ENCODE measurements around the gene KAT7.

KAT7 gene

GRCh38 chr17:49843774-49844350 lies 55.4 kb downstream of the KAT7 start:
- no peak for DNase-seq

- DNase-seq = no peak
These were observed 56.8 kb downstream of the KAT7 start for GRCh38 chr17:49845321-49845720.

GRCh38 chr17:49846938-49847712 lies 58.6 kb downstream of the KAT7 start:
- DNase-seq = no peak

GRCh38 chr17:49848019-49848473 lies 59.6 kb downstream of the KAT7 start, which contains the start of gene TAC4:
TAC4 (minus strand) TSS chr17:49848069; CDS start chr17:49848017, 52 bp downstream.
- DNase-seq = no peak

DNA sequence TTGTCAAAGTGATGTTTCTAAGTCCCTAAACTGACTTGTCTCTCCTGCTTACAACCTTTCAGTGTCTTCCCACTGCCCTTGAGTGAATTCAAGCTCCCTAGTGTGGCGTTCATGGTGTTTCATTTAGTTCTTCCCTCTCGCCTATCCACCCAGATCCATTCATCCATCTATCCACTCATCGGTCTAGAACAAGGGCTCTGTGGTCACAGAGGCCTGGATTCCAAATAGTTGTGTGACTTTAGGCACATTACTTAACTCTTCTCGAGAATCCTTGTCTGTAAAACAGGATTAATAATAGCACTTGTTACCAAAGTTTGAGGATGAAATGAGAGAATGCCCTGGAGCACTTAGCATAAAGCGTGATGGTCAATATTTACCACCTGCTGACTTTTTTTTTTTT lies 60.3 kb downstream of the KAT7 start:
- no peak for DNase-seq

GRCh38 chr17:49850218-49850610 lies 61.7 kb downstream of the KAT7 start:
- no peak for DNase-seq

GRCh38 chr17:49850772-49851386 lies 62.4 kb downstream of the KAT7 start:
- DNase-seq = no peak

- DNase-seq = no peak
These were observed 63.2 kb downstream of the KAT7 start for GRCh38 chr17:49851387-49852291.

- DNase-seq = no peak
These were observed 65.1 kb downstream of the KAT7 start for GRCh38 chr17:49853470-49854015.

DNA sequence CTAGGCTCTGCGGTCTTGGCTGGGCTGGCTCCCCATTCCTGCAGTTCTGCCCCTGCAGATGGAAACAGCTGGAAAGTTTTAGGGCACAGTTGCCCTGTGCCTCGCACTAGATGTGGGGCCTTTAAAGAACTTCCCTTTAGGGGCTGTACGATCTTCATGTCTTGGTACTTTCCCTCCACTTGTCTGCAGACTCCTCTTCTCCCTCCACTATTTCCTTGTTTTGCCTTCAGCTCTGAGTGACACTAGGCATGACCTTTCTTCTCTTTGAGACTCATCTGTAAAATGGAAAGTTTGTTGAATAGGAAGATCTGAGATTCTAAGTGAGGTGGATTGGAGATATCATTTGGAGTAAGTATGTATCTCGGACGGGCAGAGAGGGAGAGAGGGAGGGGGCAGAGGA lies 65.6 kb downstream of the KAT7 start:
- DNase-seq = no peak

GRCh38 chr17:49858796-49859195 lies 70.3 kb downstream of the KAT7 start:
- no peak for DNase-seq

- DNase-seq = no peak
These were observed 71.8 kb downstream of the KAT7 start for GRCh38 chr17:49859991-49860953.

DNA sequence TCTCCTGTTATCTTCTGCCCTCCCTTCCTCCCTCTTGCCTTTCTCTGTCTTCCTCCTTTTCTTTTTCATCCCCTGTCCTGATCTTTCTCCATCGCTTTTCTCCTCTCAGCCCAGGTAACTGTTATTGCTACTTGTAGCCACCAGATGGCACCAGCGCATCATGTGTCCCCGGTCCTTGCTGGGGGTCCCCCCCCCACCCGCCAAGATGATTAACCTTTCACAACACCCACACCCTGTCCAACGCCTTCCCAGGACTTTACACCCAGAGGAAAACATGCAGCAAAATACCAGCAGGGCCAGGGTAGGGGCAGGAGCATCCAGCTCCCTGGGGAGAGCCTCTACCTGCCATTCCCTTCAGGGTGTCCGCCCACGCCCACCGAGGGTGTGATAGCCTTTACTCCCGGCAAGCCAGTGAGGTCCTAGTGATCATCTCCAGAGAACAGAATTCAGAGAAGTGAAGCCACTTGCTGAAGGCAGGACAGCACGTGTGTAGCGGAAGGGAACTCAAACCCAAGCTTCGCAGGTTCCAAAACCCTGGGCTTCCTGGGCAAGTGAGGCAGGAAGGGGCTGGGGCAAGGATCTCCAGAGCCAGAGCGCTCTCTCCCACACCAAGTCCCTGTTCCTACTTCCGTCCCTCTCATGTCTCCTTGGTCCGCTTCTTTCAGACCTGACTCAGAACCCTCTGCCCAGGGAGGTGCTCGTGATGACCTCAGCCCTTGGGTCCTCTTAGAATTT lies 72.8 kb downstream of the KAT7 start:
- DNase-seq = peak; percentile 4

DNA sequence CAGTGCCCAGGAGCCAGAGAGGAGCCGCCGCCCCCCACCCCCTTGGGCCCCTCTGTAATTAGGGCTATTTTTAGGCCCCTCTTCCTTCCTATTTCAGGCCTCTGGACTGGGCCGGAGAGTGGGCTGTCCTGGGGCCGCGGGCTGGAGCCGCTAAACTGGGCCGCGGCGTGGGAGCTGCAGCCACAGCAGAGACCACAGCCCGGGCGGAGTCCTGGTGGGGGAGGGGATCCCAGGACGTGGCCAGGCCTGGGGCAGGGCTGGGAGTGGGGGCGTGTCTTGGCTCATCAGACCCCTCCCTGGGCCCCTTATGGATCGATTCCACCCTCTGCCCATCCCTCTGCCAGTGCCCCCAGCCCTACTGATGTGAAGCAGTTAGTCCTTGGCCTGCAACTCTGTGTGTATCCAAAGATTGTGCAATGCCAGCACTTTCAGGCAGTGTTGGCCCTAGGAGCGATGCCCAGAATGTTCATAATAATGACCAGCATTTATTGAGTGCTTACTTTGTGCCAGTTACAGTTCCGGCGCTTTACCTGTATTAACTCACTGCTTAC lies 74.4 kb downstream of the KAT7 start:
- no peak for DNase-seq

- no peak for DNase-seq
These were observed 77.5 kb downstream of the KAT7 start for GRCh38 chr17:49866019-49866380.

DNA sequence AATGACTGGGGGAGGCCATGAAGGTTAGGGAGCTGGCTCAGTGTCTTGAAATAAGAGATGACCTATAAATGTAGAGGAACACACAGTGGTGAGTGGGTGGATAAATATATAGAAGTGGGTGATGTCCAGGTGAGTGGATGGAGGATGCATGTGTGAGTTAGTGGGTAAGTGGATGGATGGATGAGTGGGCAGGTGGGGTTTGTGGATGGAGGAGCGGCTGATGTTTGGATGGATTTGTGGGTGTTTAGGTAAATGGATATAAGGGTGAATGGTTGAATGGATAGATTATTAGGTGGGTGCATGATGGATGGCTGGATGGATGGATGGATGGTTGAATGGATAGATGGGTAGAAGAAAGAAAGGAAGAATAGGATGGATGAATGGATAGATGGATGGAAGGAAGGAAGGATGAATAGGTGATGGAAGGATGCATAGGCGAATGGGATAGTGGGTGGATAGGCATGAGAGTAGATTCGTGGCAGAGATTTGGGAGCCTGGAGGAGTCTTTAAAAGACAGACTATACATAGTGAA lies 78.5 kb downstream of the KAT7 start:
- no peak for DNase-seq

DNA sequence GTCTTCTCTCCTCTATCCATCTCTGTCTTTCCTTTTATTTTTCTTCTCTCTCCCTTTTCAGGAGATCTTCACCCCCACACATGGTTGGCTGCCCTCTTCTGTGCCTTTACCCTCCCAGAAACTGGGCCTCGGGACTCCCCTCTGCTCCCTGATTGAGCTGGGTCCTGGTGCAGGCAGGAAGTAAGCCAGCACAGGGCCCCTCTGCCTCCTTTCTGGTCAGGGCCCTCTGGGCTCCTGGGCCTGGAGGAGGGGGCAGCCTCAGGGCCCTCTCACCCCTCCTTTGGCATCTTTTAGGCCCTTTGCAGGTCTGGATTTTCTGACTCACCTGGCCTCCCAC lies 80.5 kb downstream of the KAT7 start:
- DNase-seq = no peak

DNA sequence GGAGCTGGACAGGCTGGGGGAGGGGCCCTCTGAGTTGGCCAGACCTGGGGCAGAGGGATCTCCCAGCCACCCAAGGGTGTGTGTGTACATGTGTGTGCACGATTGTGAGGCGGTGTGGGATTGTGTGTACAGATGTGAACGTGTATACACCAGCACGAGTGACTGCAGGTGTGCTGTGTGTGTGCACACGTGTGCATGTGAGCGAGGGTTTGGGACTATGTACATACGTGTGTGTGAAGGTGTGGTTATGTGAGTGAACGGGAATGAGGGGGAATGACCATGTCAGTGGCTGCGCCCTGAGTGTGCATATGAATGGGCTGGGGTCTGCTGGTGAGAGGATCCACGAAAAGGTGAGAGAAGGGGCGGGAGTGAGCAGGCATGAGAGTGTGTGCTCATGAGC lies 81.8 kb downstream of the KAT7 start:
- DNase-seq = no peak

DNA sequence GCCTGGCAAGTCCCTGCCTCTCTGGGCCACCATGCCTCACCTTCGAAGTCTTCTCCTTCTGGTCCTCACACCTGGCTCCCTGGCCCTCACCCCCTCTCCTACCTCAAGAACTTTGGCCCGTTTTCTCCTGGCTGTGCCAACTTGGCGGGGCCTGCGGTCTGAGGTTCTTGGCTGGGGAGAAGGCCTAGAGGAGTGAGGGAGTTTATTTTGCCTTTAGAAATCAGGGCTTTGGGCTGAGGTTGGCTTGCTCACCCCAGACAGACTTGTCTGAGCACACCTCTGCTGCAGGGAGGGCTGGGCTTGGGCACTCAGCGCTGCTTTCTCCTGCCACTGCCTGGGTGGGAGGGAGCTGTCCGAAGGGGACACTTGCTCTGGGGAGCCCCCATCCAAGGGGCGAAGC lies 82.7 kb downstream of the KAT7 start:
- no peak for DNase-seq

- DNase-seq = no peak
These were observed 84.4 kb downstream of the KAT7 start for GRCh38 chr17:49872754-49873377.

Measured in NCI-H748 treated with DMSO at 0.1 percent for 48 hours (cell line).